AG08395 (cell line): ENCODE results near the gene EML6.
"Not testable (repeated sequence)": the region's sequence is repeated elsewhere in the genome, so short reads cannot be mapped to it uniquely, and the experiment has no call there.

Experiments used
- DNase-seq: peaks from one replicate; pipeline ENCODE4 v3.0.0; 2012; ENCODE audit warnings: mixed read lengths, low spot score

EML6 gene

GRCh38 chr2:54803783-54804751 is 80.6 kb downstream of the EML6 start:
- peak; percentile 30 for DNase-seq

GRCh38 chr2:54805255-54805654 is 81.8 kb downstream of the EML6 start:
- no peak for DNase-seq

GRCh38 chr2:54806975-54807374 is 83.5 kb downstream of the EML6 start:
- DNase-seq, result no peak

- peak; percentile 19 for DNase-seq
Observed at GRCh38 chr2:54808661-54809060, 85.2 kb downstream of the EML6 start.

GRCh38 chr2:54809819-54810218 is 86.4 kb downstream of the EML6 start:
- DNase-seq, result peak; percentile 21

GRCh38 chr2:54810246-54810645 is 86.8 kb downstream of the EML6 start:
- DNase-seq, result no peak

- DNase-seq, result no peak
Observed at GRCh38 chr2:54813584-54813983, 90.1 kb downstream of the EML6 start.

- DNase-seq, result no peak
Observed at GRCh38 chr2:54814389-54815147, 91.1 kb downstream of the EML6 start.

- no peak for DNase-seq
Observed at GRCh38 chr2:54815148-54815539, 91.7 kb downstream of the EML6 start.

- DNase-seq, result no peak
Observed at GRCh38 chr2:54818226-54818625, 94.8 kb downstream of the EML6 start.

- no peak for DNase-seq
Observed at GRCh38 chr2:54820558-54820957, 97.1 kb downstream of the EML6 start.

- DNase-seq, result no peak
Observed at GRCh38 chr2:54824567-54824966, 101.1 kb downstream of the EML6 start.

- no peak for DNase-seq
Observed at GRCh38 chr2:54830546-54830945, 107.1 kb downstream of the EML6 start.

- DNase-seq, result no peak
Observed at GRCh38 chr2:54831480-54831879, 108.0 kb downstream of the EML6 start.

- DNase-seq, result no peak
Observed at GRCh38 chr2:54834721-54835120, 111.3 kb downstream of the EML6 start.

- peak; percentile 5 for DNase-seq
Observed at GRCh38 chr2:54836477-54836876, 113.0 kb downstream of the EML6 start.

GRCh38 chr2:54838585-54839035 is 115.1 kb downstream of the EML6 start:
- peak; percentile 81 for DNase-seq

GRCh38 chr2:54839461-54840255 is 116.2 kb downstream of the EML6 start:
- DNase-seq, result no peak

- DNase-seq, result no peak
Observed at GRCh38 chr2:54840559-54841468, 117.4 kb downstream of the EML6 start.

GRCh38 chr2:54841500-54841899 is 118.0 kb downstream of the EML6 start:
- not testable (repeated sequence) for DNase-seq

- no peak for DNase-seq
Observed at GRCh38 chr2:54845094-54845493, 121.6 kb downstream of the EML6 start.
